HG03457 (cell line): Measurements from ENCODE around the gene ESRRA.
A peak's percentile ranks its signal among the peaks of the same experiment; 100 is the strongest.

Experiments
- ATAC-seq: cut with Tn5 transposase; IDR thresholded peaks from one replicate; pipeline ENCODE4 v1.9.1; 2021; ENCODE audit warnings: moderate number of reproducible peaks; ENCODE audit not compliant: unreplicated experiment

The ESRRA gene

GRCh38 chr11:64269540-64270220 lies 35.6 kb upstream of the ESRRA start:
- peak; percentile 45 for ATAC-seq

GRCh38 chr11:64275031-64275800 lies 30.1 kb upstream of the ESRRA start:
- no peak for ATAC-seq

- no peak for ATAC-seq
These were observed 29.5 kb upstream of the ESRRA start for GRCh38 chr11:64275841-64276240.

GRCh38 chr11:64276653-64277431 lies 28.5 kb upstream of the ESRRA start:
- no peak for ATAC-seq

- no peak for ATAC-seq
These were observed 26.6 kb upstream of the ESRRA start for GRCh38 chr11:64278576-64279190.

- no peak for ATAC-seq
These were observed 23.2 kb upstream of the ESRRA start for GRCh38 chr11:64281957-64282770.

GRCh38 chr11:64283092-64283491 lies 22.2 kb upstream of the ESRRA start:
- ATAC-seq, result no peak

GRCh38 chr11:64284048-64284961 lies 21.0 kb upstream of the ESRRA start, which contains the start of gene BAD:
BAD (minus strand) TSS chr11:64284665; CDS start chr11:64284368, 297 bp downstream.
- peak; percentile 53 for ATAC-seq

- peak; percentile 37 for ATAC-seq
These were observed 20.1 kb upstream of the ESRRA start, which contains the start of gene GPR137 for GRCh38 chr11:64284962-64285884. GPR137 (plus strand) TSS chr11:64285848; CDS start chr11:64286525, 677 bp downstream.

GRCh38 chr11:64285885-64286800 lies 19.2 kb upstream of the ESRRA start:
- ATAC-seq, result no peak

GRCh38 chr11:64286801-64287159 lies 18.5 kb upstream of the ESRRA start:
- ATAC-seq, result no peak

- no peak for ATAC-seq
These were observed 17.5 kb upstream of the ESRRA start for GRCh38 chr11:64287676-64288352.

- no peak for ATAC-seq
These were observed 17.0 kb upstream of the ESRRA start for GRCh38 chr11:64288353-64288750.

- ATAC-seq, result no peak
These were observed 16.2 kb upstream of the ESRRA start for GRCh38 chr11:64289002-64289564.

- ATAC-seq, result no peak
These were observed 14.7 kb upstream of the ESRRA start for GRCh38 chr11:64290352-64291261.
